NCI-H1436 (cell line): ENCODE data around the gene CLEC7A.

Source experiments
- DNase-seq: peaks from one replicate; lab custom pipeline; 2025; lab: John Stamatoyannopoulos, UW

The CLEC7A gene

DNA sequence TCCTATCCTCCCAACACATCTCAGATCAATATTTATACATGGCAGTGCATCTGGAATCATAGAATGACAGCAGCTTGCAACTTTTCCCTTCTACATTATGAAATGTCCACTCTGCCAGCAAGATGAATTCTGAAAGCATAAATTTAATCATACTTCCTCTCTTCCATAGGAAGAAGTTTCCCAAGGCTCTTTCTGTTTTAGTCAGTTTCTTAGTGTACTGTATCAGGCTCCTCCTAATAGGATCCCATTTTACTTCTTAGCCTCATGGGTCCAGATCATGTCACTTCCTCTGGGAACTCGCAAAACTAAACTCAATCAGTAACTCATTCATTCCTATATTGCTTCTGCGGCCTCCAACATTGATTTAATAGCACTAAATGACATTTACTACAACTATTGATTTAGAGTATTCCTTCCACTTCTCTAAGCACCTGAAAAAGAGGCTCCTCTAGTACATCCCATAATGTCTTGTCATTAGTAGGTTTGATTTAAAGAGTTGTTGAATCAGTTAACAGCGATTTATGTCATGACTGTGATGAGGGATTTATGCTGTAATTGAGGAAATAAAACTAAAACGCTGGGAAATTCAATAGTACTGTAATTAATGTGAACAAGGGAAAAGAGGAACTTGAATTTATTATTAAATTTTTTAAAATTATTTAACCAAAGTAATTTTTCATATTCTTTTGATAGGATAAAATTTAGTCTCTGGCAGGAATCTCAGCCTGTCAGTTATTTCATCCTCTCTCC is 35.2 kb downstream of the CLEC7A start:
- DNase-seq, result no peak

DNA sequence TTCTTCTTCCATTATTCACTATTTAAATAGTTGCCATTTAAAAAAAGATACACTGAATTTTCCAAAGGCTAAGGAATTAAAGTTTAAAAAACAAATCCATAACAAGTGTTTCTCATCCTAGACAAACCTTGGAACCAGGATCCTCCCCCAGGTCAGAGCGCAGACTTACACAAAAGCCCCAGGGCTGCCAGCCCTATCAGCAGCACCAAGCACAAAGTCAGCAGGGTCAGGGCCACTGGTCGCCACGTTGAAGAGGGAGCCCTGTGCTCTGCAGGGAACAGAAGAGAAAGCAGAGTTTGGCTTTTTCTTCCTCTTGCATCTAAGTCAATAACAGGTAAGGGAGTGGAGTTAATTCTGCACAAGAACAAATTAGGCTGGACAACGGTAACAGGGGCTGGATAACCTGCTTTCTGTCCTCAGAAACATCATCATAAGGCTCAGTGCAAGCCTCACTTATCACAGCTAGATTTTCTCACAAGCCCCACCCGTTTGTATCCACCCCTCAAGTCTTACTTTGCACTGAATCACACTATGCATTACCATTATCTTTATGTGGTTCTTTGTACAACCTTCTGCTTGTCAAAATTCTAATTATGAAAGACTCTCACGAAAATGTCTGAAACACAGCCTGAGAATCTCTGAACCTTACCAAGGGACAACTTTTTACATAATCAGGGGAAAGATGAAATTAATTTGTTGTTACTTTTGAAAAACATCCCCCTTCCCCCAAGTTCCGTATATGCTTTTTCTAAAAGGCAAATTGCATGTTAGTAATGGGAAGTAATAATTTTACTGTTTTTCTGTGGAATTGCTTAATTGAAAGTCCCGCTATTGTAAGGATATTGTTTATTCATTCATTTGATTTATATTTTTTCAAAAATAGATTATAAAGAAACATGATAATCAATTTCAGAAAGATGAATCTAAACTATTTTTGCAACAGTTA is 40.8 kb downstream of the CLEC7A start:
- DNase-seq, result no peak

DNA sequence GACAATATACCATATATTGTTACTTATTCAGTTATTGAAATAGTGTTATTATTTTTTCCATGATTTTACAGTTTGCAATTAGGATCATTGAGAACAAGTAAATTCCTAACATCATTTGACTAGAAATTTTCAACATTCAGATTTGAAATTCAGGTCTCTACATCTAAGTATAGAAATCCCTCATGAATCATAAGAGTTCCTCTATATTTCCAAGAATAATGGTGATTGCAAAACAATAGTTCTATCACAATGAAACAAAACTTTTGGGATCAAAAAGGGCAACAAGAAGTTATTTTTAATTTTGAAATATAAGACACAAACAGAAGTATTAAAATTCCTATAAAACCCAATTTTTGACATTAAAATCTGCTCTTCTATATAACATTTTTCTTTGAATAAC is 42.0 kb downstream of the CLEC7A start:
- DNase-seq, result no peak

DNA sequence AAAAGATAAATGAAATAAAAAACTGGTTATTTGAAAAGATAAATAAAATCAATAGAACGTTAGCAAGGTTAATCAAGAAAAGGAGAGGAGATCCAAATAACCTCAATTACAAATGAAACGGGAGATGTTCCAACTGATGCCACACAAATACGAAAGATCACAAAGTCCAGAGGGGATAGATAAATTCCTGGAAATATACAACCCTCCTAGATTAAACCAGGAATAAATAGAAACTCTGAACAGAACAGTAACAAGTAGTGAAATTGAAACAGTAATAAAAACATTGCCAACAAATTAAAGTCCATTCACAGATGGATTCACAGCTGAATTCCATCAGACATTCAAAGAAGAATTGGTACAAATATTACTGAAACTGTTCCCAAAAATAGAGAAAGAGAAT is 43.6 kb downstream of the CLEC7A start:
- DNase-seq, result no peak

DNA sequence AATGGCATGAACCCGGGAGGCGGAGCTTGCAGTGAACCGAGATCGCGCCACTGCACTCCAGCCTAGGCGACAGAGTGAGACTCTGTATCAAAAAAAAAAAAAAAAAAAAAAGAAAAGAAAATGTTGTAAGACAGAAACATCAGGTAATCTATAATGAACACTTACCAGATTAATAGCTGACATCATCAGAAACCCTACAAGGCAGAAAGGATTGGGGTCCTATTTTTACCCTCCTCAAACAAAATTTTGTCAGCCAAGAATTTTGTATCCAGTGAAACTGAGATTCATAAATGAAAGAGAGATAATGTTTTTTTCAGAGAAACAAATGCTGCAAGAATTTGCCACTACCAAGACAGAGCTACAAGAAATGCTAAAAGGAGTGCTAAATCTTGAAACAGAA is 45.3 kb downstream of the CLEC7A start:
- no peak for DNase-seq

DNA sequence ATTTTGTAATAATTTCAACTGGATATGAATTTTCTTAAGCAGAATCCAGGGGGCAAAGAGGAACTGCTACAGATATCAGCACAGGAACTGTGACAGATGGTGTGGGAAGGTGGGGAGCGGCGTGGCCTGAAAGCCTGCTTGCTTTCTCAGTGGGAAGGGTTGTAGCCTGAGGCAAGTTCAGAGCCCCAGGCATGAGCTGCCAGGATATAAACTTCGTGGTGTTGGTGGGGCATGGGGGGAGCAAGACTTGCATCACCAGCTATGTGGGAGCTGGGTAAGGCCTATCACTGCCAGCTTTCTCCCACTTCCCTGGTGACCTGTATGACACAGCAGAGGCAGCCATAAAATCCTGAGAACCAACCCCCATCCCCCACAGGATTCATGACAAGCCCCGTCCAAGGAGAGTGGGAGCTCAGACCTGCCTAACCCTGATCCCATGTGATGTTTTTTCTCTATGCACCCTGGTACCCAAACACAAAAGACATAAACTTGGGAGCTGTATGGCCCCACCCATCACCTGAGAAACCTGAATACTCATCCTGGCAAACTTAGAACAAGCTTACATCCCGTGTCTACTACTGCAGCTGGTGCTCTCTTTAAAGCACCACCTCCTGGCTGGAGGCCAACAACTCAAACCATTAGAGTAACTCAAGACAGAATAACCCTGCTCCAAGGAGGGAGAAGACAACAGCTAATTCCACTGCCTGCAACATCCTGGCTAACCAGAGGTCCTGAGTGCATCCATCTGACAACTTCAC is 47.7 kb downstream of the CLEC7A start:
- DNase-seq, result no peak

DNA sequence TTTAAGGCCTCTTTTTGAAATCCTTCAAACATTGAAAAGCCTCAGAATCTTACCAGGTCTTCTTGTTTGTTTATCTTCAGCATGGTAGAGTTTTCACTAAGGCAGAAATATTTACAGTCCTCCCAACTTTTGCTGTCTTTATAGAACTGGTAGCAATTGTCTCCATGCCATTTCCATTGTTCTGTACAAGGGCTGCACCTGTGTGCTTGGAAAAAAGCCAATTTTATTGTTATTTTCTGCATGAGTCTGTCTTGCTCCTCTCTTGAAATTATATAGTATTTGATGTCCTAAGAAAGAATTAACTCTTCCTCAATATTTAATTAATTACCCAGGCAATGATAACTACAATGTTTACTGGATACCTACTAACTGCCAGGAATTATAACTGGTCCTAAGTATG is 54.5 kb downstream of the CLEC7A start:
- DNase-seq, result no peak

DNA sequence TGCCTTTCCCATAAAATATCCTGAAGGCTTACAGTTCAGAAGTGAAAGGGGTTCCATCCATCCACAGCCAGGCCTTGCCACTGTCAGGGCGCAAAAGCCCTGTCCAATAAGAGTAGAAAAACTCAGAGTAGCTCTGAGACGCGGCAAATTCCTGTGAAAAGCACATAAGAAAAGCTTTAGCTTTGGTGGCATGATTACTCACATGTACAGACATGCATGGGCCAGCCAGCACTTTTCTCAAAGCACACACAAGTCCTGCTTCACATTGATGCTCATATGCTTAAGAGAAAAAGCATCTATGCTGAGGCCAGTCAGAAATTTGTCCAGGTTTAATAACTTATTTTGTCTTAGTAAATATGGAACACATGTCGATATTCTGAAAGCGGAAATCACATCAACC is 56.7 kb downstream of the CLEC7A start:
- no peak for DNase-seq

DNA sequence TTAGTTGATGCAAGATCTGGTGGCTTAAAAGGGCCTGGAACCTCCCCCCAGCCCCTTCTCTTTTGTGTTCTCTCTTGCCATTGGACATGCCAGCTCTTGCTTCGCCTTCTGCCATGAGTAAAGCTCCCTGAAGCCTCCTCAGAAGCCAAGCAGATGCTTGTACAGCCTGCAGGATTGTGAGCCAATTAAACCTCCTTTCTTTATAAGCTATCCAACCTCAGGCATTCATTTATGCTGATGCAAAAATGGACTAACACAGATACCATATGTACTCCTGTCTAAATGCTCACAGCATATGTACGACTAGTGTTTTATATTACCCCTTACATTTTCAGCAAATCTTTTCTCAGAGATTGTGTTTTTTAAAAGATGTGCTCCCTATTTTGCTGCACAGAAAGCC is 57.9 kb downstream of the CLEC7A start:
- DNase-seq, result no peak

DNA sequence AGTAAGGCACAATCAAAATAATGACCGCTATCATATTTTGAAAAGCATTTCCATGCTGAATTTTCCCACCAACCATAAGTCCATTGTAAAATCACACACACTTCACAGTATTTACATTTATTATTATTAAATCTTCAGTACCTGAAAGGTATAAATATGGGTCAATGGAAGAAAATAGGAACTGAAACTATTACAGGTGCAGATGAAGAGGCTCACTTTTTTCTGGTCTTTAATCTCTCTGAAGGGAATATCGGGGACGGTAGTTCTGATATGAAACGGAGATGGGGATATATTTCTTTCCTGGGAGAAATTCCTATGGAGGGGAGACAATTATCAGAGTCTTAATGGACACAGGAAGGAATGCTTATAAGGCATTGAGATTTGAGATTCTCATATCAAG is 59.6 kb downstream of the CLEC7A start:
- no peak for DNase-seq

DNA sequence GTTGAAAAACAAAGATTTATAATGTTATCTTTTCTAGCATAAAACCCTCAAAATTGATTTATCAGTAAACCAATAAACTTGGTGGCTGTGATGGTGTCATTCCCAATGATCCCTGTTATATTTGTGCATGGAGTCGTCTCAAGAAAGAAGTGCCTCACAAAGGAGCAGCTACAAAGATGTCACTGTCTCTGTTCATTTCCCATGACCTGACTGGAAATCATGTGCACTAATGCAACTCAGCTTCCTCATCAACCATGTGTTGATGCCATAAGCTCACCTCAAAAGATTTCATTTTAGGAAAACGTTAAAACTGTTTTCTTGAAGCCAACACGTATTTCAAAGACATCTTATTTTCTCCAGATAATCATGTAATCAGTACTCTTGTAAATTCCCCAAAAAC is 60.0 kb downstream of the CLEC7A start:
- DNase-seq, result no peak

DNA sequence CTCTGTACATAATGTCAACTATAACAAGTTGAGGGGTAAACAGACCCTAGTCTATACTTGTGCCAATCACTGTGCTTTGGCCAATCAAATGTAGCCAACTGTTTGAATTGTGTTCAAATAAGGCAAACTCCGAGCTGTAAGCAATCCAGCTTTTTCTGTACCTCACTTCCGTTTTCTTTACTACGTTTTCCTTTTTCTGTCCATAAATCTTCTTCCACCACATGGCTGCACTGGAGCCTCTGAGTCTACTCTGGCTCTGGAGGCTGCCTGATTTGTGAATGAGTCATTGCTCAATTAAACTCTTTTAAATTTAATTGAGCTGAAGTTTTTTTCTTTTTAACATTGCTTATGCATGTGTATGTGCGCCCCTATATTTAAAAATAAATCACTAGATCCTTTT is 60.9 kb downstream of the CLEC7A start:
- DNase-seq, result no peak

DNA sequence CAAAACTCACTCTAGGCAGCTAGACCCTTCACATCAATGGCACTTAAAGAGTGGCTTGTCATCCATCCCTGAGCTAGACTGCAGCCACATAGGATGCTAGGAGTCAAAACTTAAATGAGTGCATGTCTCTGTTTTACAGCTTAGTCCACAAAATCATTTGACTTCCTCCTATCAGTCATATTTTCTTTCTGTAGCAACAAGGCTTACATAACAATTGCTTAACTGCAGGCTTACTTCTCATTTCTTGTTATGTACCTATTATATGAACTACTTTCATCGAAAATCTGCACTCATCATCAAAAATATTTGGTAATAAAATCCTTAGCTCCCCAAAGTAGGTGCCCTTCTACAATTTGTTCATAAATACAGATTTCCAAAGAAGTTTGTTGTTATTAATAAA is 61.4 kb downstream of the CLEC7A start:
- no peak for DNase-seq

DNA sequence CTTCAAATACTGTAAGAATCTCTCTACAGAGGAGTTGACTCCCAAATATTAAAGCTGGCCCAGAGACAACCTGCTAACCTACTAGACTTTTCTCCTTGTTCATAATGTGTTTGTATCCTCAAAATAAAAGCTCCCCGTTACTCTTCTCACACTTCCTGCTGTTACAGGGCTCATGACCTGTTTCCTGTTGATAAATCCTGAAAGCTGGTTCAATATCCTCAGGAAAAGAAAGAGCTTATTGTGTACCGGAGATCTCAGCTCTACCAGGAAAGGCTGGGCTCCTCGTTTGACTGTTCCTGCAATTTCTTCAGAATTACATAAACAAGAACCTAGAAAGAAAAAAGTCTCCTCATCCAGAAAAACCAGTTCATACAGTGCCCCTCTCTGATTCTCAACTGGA is 62.1 kb downstream of the CLEC7A start:
- no peak for DNase-seq

DNA sequence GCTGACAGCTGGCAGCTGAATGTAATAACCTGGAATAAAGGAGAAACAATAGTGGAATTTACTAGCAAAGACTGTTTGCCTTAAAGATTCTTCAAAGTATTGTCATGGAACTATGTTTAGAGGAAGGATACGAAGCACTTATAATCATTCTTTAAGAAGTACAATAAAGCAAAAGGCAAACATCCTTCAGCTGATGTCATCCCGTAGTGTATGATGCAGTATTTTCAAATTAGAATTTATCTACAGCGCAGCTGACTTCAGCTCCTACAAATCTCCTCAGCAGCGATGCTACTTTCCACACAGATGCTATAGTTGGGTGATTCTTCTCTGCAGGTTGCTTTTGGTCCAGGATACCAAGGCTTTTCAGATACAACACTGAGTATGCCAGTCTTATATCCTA is 62.7 kb downstream of the CLEC7A start:
- DNase-seq, result no peak
